ENCODE results near the gene HTT.
"Not testable (repeated sequence)": the region's sequence is repeated elsewhere in the genome, so short reads cannot be mapped to it uniquely, and the experiment has no call there.

HTT gene

GRCh38 chr4:3091464-3091863 lies 17.0 kb downstream of the HTT start:
- H3K27ac Mint-ChIP-seq: peak overlapping the region; percentile 4
- no peaks in the 10 kb centered on the region for H3K9me3 Mint-ChIP-seq
- H3K27me3 Mint-ChIP-seq: no peaks in the 10 kb centered on the region
- H3K4me3 Mint-ChIP-seq: no peak overlapping the region
- H3K36me3 Mint-ChIP-seq: peaks cover 27% of the 10 kb centered on the region
- H3K4me1 Mint-ChIP-seq: peaks cover 21% of the 10 kb centered on the region

DNA sequence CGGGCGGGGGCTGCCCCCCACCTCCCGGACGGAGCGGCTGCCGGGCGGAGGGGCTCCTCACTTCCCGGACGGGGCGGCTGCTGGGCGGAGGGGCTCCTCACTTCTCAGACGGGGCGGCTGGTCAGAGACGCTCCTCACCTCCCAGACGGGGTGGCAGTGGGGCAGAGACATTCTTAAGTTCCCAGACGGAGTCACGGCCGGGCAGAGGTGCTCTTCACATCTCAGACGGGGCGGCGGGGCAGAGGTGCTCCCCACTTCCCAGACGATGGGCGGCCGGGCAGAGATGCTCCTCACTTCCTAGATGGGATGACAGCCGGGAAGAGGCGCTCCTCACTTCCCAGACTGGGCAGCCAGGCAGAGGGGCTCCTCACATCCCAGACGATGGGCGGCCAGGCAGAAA lies 20.2 kb downstream of the HTT start:
- not testable (repeated sequence) for H3K9me3 Mint-ChIP-seq, H3K27ac Mint-ChIP-seq, H3K4me3 Mint-ChIP-seq, H3K27me3 Mint-ChIP-seq
- Mint-ChIP-seq H3K4me1 (peaks cover 22% of the 10 kb centered on the region), H3K36me3 (peaks cover 20% of the 10 kb centered on the region)

DNA sequence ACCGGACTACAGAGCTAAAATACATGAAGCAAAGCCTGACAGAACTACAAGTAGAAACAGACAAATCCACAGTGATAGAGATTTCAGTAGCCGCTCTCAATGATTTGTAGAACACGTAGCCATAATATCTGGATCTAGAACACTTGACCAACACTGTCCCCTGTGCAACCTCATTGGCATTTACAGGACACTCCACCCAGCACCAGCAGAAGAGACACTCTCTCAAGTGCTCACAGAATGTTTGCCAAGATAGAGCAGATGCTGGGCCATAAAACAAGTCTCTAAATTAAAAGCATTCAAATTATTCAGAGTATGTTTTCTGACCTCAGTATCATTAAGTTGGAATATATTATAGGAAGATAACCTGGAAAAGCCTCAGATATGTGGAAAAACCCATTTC lies 21.7 kb downstream of the HTT start:
- Mint-ChIP-seq H3K27ac (peak overlapping the region; percentile 23), H3K9me3 (no peaks in the 10 kb centered on the region), H3K36me3 (peaks cover 20% of the 10 kb centered on the region), H3K27me3 (no peaks in the 10 kb centered on the region), H3K4me3 (no peak overlapping the region), H3K4me1 (peaks cover 16% of the 10 kb centered on the region)

DNA sequence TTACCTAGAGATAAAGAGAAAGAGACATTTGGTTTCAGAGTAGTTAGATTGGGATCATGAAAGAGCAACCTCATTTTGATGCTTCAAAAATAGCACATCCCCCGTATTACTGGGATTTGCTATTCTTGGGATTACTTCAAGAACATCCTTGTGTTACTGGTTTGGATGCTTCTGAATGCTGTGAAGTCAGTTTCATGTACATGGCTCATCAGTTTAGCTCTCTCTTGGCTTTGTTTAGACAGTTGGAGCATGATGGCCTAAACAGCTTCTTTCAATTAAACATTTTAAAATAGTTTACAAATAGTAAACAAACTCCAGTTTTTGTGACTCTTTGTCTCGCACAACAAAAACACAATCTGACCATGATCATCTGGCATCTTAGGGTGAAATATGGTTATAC lies 23.9 kb downstream of the HTT start:
- Mint-ChIP-seq H3K27me3 (no peaks in the 10 kb centered on the region), H3K4me1 (peaks cover 9% of the 10 kb centered on the region), H3K4me3 (no peak overlapping the region), H3K36me3 (peaks cover 12% of the 10 kb centered on the region), H3K9me3 (no peaks in the 10 kb centered on the region), H3K27ac (peak overlapping the region; percentile 81)

GRCh38 chr4:3106339-3107186 lies 32.1 kb downstream of the HTT start:
- Mint-ChIP-seq H3K27me3 (no peaks in the 10 kb centered on the region), H3K27ac (no peak overlapping the region), H3K36me3 (peaks cover 18% of the 10 kb centered on the region), H3K9me3 (no peaks in the 10 kb centered on the region), H3K4me1 (peaks cover 12% of the 10 kb centered on the region), H3K4me3 (no peak overlapping the region)

DNA sequence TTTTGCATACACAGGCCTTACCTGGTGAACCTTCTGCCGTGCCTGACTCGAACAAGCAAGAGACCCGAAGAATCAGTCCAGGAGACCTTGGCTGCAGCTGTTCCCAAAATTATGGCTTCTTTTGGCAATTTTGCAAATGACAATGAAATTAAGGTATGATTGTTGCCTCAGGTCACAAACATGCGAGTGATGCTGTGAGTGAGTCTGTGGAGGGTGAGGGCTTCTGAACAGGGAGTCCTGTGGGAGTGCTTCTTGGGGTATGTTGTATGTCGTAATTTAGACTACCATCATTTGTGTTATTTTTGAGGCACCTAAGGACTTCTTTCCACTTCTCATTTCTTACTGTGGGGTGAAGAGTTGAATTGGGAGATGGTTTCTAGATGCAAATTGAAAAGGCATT lies 32.8 kb downstream of the HTT start:
- Mint-ChIP-seq H3K9me3 (no peaks in the 10 kb centered on the region), H3K4me1 (peaks cover 12% of the 10 kb centered on the region), H3K27me3 (no peaks in the 10 kb centered on the region), H3K27ac (no peak overlapping the region), H3K36me3 (peaks cover 19% of the 10 kb centered on the region), H3K4me3 (no peak overlapping the region)

DNA sequence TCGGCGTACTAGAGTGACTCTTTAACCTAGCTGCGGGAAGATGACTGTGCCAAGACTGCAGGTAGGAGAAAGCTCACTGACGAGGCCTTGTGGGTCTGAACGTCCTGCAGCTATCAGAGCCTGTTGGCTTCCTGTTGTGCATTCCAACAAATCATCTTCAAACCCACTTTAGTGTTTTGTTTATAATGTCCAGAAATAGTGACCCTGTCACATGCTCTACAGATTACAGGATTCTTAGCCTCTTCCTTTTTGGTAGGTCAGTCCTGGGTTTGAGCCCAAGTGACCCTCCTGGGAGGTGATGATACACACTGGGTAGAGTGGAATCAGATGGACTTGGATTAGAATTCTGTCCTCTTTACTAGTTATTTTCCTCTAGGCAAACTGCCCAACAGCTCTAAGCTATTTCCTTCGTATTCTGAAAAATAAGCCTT lies 33.2 kb downstream of the HTT start:
- no peak overlapping the region for H3K27ac Mint-ChIP-seq
- peaks cover 12% of the 10 kb centered on the region for H3K4me1 Mint-ChIP-seq
- H3K27me3 Mint-ChIP-seq: no peaks in the 10 kb centered on the region
- peaks cover 20% of the 10 kb centered on the region for H3K36me3 Mint-ChIP-seq
- H3K4me3 Mint-ChIP-seq: no peak overlapping the region
- no peaks in the 10 kb centered on the region for H3K9me3 Mint-ChIP-seq

DNA sequence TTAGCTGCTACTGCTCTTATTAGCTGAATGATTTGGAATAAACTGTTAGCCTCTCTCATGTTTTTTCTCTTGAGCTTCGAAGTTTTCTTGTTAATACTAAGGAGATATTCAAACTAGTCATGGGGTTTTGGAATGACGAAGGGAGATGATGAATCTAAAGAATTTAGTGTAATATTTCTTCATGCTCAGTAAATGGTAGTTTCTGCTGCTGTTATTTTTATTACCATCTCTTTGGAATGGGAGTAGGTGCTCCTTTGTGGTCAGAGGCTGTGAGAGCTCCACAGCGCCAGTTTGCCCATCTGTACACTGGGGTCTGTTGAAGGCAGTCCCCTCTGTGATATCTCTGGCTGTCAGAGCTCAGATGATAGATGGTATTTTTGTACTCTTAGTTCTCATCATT lies 33.7 kb downstream of the HTT start:
- Mint-ChIP-seq H3K27ac (peak overlapping the region; percentile 23), H3K9me3 (no peaks in the 10 kb centered on the region), H3K4me1 (peaks cover 12% of the 10 kb centered on the region), H3K36me3 (peaks cover 20% of the 10 kb centered on the region), H3K4me3 (no peak overlapping the region), H3K27me3 (no peaks in the 10 kb centered on the region)

GRCh38 chr4:3111461-3111860 lies 37.0 kb downstream of the HTT start:
- Mint-ChIP-seq H3K4me1 (peaks cover 10% of the 10 kb centered on the region), H3K4me3 (no peak overlapping the region), H3K36me3 (peaks cover 25% of the 10 kb centered on the region), H3K9me3 (no peaks in the 10 kb centered on the region), H3K27ac (no peak overlapping the region), H3K27me3 (no peaks in the 10 kb centered on the region)

- no peak overlapping the region for H3K27ac Mint-ChIP-seq
- H3K27me3 Mint-ChIP-seq: no peaks in the 10 kb centered on the region
- H3K4me3 Mint-ChIP-seq: no peak overlapping the region
- H3K36me3 Mint-ChIP-seq: peaks cover 23% of the 10 kb centered on the region
- peaks cover 3% of the 10 kb centered on the region for H3K4me1 Mint-ChIP-seq
- H3K9me3 Mint-ChIP-seq: no peaks in the 10 kb centered on the region
These were observed 37.7 kb downstream of the HTT start for GRCh38 chr4:3112201-3112600.

- Mint-ChIP-seq H3K27me3 (no peaks in the 10 kb centered on the region), H3K9me3 (no peaks in the 10 kb centered on the region), H3K4me3 (no peak overlapping the region), H3K4me1 (no peaks in the 10 kb centered on the region), H3K27ac (no peak overlapping the region), H3K36me3 (peaks cover 24% of the 10 kb centered on the region)
These were observed 38.4 kb downstream of the HTT start for GRCh38 chr4:3112609-3113469.

- Mint-ChIP-seq H3K4me3 (no peak overlapping the region), H3K27ac (no peak overlapping the region), H3K4me1 (peaks cover 5% of the 10 kb centered on the region), H3K27me3 (no peaks in the 10 kb centered on the region), H3K36me3 (peaks cover 26% of the 10 kb centered on the region), H3K9me3 (no peaks in the 10 kb centered on the region)
These were observed 39.9 kb downstream of the HTT start for GRCh38 chr4:3114377-3114776.

DNA sequence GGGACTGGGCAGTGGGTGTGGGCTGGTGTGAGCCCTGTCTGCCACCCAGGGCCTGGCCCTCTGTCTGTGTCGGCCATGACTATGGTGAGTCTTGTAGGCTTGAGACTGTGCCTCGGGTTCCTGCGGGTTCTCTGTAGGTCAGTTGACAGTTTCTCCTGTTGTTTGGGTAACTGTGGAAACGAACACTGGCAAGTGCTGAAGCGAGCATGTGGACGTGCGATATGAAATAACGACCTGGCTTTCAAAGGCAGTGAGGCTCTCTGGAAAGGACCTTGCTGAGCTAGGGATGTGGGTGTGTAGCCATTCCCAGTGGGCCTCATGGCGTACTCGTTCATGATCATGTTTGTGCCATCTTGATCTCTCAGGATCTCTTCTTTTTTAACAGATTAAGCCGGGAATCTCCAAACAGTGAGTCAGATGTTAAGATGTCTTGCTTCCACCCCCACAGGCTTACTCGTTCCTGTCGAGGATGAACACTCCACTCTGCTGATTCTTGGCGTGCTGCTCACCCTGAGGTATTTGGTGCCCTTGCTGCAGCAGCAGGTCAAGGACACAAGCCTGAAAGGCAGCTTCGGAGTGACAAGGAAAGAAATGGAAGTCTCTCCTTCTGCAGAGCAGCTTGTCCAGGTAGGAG lies 41.3 kb downstream of the HTT start:
- Mint-ChIP-seq H3K9me3 (no peaks in the 10 kb centered on the region), H3K27me3 (no peaks in the 10 kb centered on the region), H3K27ac (no peak overlapping the region), H3K4me1 (peaks cover 6% of the 10 kb centered on the region), H3K36me3 (peaks cover 20% of the 10 kb centered on the region), H3K4me3 (no peak overlapping the region)

GRCh38 chr4:3116955-3117354 lies 42.5 kb downstream of the HTT start:
- Mint-ChIP-seq H3K27me3 (no peaks in the 10 kb centered on the region), H3K9me3 (no peaks in the 10 kb centered on the region), H3K4me3 (no peak overlapping the region), H3K27ac (no peak overlapping the region), H3K36me3 (peaks cover 19% of the 10 kb centered on the region), H3K4me1 (peaks cover 8% of the 10 kb centered on the region)

- Mint-ChIP-seq H3K4me3 (no peak overlapping the region), H3K27me3 (no peaks in the 10 kb centered on the region), H3K9me3 (no peaks in the 10 kb centered on the region), H3K27ac (no peak overlapping the region), H3K36me3 (peaks cover 22% of the 10 kb centered on the region), H3K4me1 (peaks cover 19% of the 10 kb centered on the region)
These were observed 43.8 kb downstream of the HTT start for GRCh38 chr4:3118312-3118711.

GRCh38 chr4:3119464-3119863 lies 45.0 kb downstream of the HTT start:
- no peaks in the 10 kb centered on the region for H3K27me3 Mint-ChIP-seq
- no peak overlapping the region for H3K27ac Mint-ChIP-seq
- no peak overlapping the region for H3K4me3 Mint-ChIP-seq
- H3K36me3 Mint-ChIP-seq: peaks cover 23% of the 10 kb centered on the region
- no peaks in the 10 kb centered on the region for H3K9me3 Mint-ChIP-seq
- peaks cover 26% of the 10 kb centered on the region for H3K4me1 Mint-ChIP-seq
